Naive B cell (primary cell): ENCODE results near the gene SHISAL1. TPM values are rescaled to one million over a fixed set of nuclear protein-coding genes. Genes with fewer than 3 reads are reported as not detected.
"Not testable (repeated sequence)": the region's sequence is repeated elsewhere in the genome, so short reads cannot be mapped to it uniquely, and the experiment has no call there.

ENCODE experiments used
- ATAC-seq, 2 donors: fragments of 150-1000 bp; cut with Tn5 transposase; 2 replicates each; pipeline ENCODE4 v1.10.0; 2021; ENCODE audit warnings: low read depth in 2 of 2, mild to moderate bottlenecking in 2 of 2, moderate library complexity in 2 of 2
- DNase-seq: peaks from one replicate; pipeline ENCODE4 v3.0.0; 2022
- H3K27ac Mint-ChIP-seq, 6 donors: one replicate each; pipeline ENCODE4 v1.8.0; 2020 to 2022; ENCODE audit warnings: mild to moderate bottlenecking in 6 of 6, mixed read lengths in 6 of 6, moderate library complexity in 5 of 6, inconsistent platforms in 2 of 6
- H3K27me3 Mint-ChIP-seq, 3 donors: one replicate each; pipeline ENCODE4 v1.8.0; 2021 to 2022; ENCODE audit warnings: mixed read lengths in 3 of 3, mild to moderate bottlenecking in 1 of 3
- H3K36me3 Mint-ChIP-seq, 2 donors: one replicate each; pipeline ENCODE4 v1.8.0; 2020 to 2022; ENCODE audit warnings: mixed read lengths in 2 of 2, inconsistent platforms in 1 of 2, mild to moderate bottlenecking in 1 of 2
- H3K4me1 Mint-ChIP-seq, 3 donors: one replicate each; pipeline ENCODE4 v1.8.0; 2020 to 2022; ENCODE audit warnings: mixed read lengths in 3 of 3, inconsistent platforms in 1 of 3, mild to moderate bottlenecking in 1 of 3, moderate library complexity in 1 of 3
- H3K4me3 Mint-ChIP-seq, 8 donors: one replicate each; pipeline ENCODE4 v1.8.0; 2020 to 2022; ENCODE audit warnings: mild to moderate bottlenecking in 8 of 8, mixed read lengths in 8 of 8, moderate library complexity in 8 of 8, inconsistent platforms in 2 of 8
- H3K9me3 Mint-ChIP-seq, 7 donors: one replicate each; pipeline ENCODE4 v1.8.0; 2020 to 2022; ENCODE audit warnings: mixed read lengths in 7 of 7, mild to moderate bottlenecking in 5 of 7, inconsistent platforms in 2 of 7, moderate library complexity in 1 of 7
- polyA plus RNA-seq, 6 donors: library from polyadenylated mRNA; unstranded; fragments of 300-500 nt; fragmentation: Illumina TruSeq; gene quantifications; one replicate each; pipeline ENCODE4 v1.2.3, GENCODE V29; 2021; ENCODE audit warnings: low read depth in 6 of 6

The SHISAL1 gene
- polyA plus RNA-seq, 6 donors from 2014 or later, result not detected

GRCh38 chr22:44246615-44247326 is 66.0 kb downstream of the SHISAL1 start:
- peaks cover 16 to 65% (median 58%) of the 10 kb centered on the region in 3 donors for H3K27me3 Mint-ChIP-seq
- ATAC-seq, result no peak
- DNase-seq, result no peak

GRCh38 chr22:44245867-44246266 is 66.9 kb downstream of the SHISAL1 start:
- H3K27me3 Mint-ChIP-seq, result peaks cover 21 to 71% (median 55%) of the 10 kb centered on the region in 3 donors
- H3K27ac Mint-ChIP-seq, result no peak overlapping the region
- peaks cover 8 to 20% (median 14%) of the 10 kb centered on the region in 7 donors for H3K9me3 Mint-ChIP-seq
- no peaks in the 10 kb centered on the region for H3K4me1 Mint-ChIP-seq
- H3K36me3 Mint-ChIP-seq, result peaks cover 0 to 25% of the 10 kb centered on the region in 2 donors
- H3K4me3 Mint-ChIP-seq, result no peak overlapping the region
- DNase-seq (no peak), ATAC-seq (no peak)

More at GRCh38 chr22:44246615-44247326, 66.0 kb downstream of the SHISAL1 start:
- H3K36me3 Mint-ChIP-seq, result peaks cover 0 to 25% of the 10 kb centered on the region in 2 donors
- H3K9me3 Mint-ChIP-seq, result peaks cover 8 to 23% (median 17%) of the 10 kb centered on the region in 7 donors
- H3K27ac Mint-ChIP-seq, result no peak overlapping the region
- H3K4me3 Mint-ChIP-seq, result no peak overlapping the region
- H3K4me1 Mint-ChIP-seq, result no peaks in the 10 kb centered on the region

DNA sequence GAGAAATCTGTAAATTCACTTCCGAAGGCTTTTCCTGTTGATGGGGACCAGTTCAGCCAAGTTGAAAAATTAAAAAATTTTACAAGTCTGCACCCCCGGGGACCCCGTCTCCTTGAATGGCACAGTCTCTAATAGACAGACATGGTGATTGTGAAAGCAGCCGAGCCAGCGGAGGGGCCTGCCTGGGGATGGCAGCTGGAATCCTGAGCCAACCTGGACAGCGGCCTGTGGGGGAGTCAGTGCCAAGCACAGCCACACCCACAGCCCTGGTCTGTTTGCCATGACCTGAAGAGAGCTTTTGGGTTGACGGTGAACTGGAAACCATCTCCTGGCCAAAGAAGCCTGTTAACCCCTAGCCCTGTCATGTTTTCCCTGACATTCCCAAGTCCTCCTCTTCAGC is 67.3 kb downstream of the SHISAL1 start:
- no peak for ATAC-seq
- Mint-ChIP-seq H3K27me3 (peaks cover 23 to 71% (median 55%) of the 10 kb centered on the region in 3 donors), H3K27ac (no peak overlapping the region), H3K4me1 (no peaks in the 10 kb centered on the region), H3K36me3 (peaks cover 0 to 22% of the 10 kb centered on the region in 2 donors), H3K9me3 (peaks cover 8 to 16% (median 11%) of the 10 kb centered on the region in 7 donors), H3K4me3 (no peak overlapping the region)
- DNase-seq, result no peak

DNA sequence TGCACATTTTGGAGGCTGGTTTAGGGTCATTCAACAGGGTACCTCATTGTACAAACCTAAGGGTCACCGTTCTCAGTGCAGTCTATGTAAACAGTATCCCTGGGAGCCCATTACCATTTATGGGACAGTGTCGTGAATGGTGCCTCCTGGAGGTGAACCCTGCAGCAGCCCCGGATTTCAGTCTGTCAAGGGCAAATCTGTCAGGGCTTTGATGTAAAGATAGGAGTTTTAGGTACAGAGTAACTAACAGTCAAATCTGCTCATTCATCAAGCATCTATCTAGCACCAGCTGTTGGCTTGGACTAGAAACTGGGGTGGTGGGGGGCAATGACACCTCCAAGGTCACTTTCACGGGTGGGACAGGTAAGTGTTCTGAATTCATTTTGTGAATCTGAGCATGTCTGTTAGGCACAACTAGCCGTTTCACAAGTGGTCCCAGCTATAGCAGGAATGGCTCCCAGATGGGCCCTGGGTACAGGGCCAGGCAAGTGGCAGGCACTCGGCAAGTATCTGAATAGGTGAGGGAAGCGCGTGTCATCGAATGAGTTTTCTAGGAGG is 68.4 kb downstream of the SHISAL1 start:
- no peak overlapping the region for H3K4me3 Mint-ChIP-seq
- peaks cover 23 to 70% (median 52%) of the 10 kb centered on the region in 3 donors for H3K27me3 Mint-ChIP-seq
- peaks cover 0 to 11% of the 10 kb centered on the region in 2 donors for H3K36me3 Mint-ChIP-seq
- no peak overlapping the region for H3K27ac Mint-ChIP-seq
- no peaks in the 10 kb centered on the region for H3K4me1 Mint-ChIP-seq
- DNase-seq (no peak), ATAC-seq (no peak)
- H3K9me3 Mint-ChIP-seq, result peaks cover 0 to 6% (median 4%) of the 10 kb centered on the region in 7 donors

DNA sequence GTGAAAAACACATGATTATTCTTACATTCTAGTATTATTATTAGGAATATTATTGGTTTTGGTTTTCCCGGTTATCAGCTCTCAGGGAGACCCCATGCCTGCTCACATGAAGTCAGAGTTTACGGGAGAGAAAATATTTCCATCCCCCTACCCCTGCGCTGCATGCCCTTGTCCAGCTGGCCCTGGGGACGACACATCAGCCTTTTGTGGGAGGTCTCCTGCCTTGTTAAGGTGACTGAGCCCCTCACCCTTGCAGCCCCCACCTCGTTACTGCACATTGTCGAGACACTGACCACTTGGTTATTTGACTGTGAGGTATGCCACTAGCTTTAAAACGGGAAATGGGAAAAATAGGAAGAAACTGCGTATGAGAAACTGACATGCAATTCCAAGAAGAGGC is 69.0 kb downstream of the SHISAL1 start:
- H3K36me3 Mint-ChIP-seq, result peaks cover 0 to 5% of the 10 kb centered on the region in 2 donors
- no peaks in the 10 kb centered on the region for H3K4me1 Mint-ChIP-seq
- no peak overlapping the region for H3K27ac Mint-ChIP-seq
- no peak overlapping the region for H3K4me3 Mint-ChIP-seq
- peaks cover 0 to 4% (median 0%) of the 10 kb centered on the region in 7 donors for H3K9me3 Mint-ChIP-seq
- no peak for DNase-seq
- peaks cover 23 to 69% (median 52%) of the 10 kb centered on the region in 3 donors for H3K27me3 Mint-ChIP-seq
- ATAC-seq, result no peak

GRCh38 chr22:44242946-44243724 is 69.6 kb downstream of the SHISAL1 start:
- DNase-seq, result no peak
- Mint-ChIP-seq H3K27ac (no peak overlapping the region), H3K36me3 (peaks cover 0 to 5% of the 10 kb centered on the region in 2 donors), H3K4me1 (no peaks in the 10 kb centered on the region), H3K9me3 (peaks cover 0 to 4% (median 0%) of the 10 kb centered on the region in 7 donors), H3K4me3 (no peak overlapping the region), H3K27me3 (peaks cover 23 to 66% (median 50%) of the 10 kb centered on the region in 3 donors)
- no peak for ATAC-seq

DNA sequence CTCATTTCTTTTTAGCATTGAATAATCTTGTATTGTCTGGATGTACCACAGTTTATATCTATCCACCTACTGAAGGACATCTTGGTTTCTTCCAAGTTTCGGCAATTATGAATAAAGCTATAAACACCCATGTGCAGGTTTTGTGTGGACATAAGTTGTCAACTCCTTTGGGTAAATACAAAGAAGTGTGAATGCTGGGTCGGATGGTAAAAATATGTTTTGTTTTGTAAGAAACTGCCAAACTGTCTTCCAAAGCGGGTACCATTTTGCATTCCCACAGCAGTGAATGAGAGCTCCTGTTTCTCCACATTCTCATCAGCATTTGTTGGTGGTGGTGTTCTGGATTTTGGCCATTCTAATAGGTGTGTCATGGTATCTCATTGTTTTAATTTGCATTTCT is 71.6 kb downstream of the SHISAL1 start:
- H3K27ac Mint-ChIP-seq, result peak overlapping the region in 1 of 6 donors; percentile 86
- not testable (repeated sequence) for H3K36me3 Mint-ChIP-seq, ATAC-seq, H3K4me3 Mint-ChIP-seq, H3K4me1 Mint-ChIP-seq, DNase-seq, H3K9me3 Mint-ChIP-seq
- peaks cover 23 to 70% (median 47%) of the 10 kb centered on the region in 3 donors for H3K27me3 Mint-ChIP-seq

- Mint-ChIP-seq H3K27ac (peak overlapping the region in 1 of 6 donors; percentile 25), H3K4me1 (no peaks in the 10 kb centered on the region), H3K27me3 (peaks cover 12 to 43% (median 18%) of the 10 kb centered on the region in 3 donors), H3K9me3 (no peaks in the 10 kb centered on the region), H3K36me3 (no peaks in the 10 kb centered on the region), H3K4me3 (no peak overlapping the region)
- DNase-seq (no peak), ATAC-seq (no peak)
Measured at GRCh38 chr22:44237290-44237689, 75.5 kb downstream of the SHISAL1 start.

DNA sequence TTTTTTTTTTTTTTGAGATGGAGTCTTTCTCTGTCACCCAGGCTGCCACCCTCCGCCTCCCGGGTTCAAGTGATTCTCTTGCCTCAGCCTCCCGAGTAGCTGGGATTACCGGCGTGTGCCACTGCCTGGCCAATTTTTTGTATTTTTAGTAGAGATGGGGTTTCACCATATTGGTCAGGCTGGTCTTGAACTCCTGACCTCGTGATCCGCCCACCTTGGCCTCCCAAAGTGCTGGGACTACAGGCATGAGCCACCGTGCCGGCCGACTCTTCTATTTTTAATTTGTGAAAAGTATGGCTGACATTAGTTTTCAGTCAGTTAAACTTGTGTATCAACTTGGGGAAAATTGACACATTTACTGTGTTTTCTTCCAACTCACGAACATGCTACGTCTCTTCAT is 78.4 kb downstream of the SHISAL1 start:
- ATAC-seq, H3K36me3 Mint-ChIP-seq, DNase-seq, H3K4me3 Mint-ChIP-seq, H3K4me1 Mint-ChIP-seq, H3K27ac Mint-ChIP-seq: not testable (repeated sequence)
- Mint-ChIP-seq H3K9me3 (peaks cover 0 to 10% (median 6%) of the 10 kb centered on the region in 7 donors), H3K27me3 (peaks cover 6 to 18% (median 7%) of the 10 kb centered on the region in 3 donors)

GRCh38 chr22:44231233-44231632 is 81.5 kb downstream of the SHISAL1 start:
- H3K27ac Mint-ChIP-seq, result peak overlapping the region in 1 of 6 donors; percentile 47
- no peak for DNase-seq
- ATAC-seq, result no peak
- peaks cover 4 to 10% of the 10 kb centered on the region in 2 donors for H3K36me3 Mint-ChIP-seq
- H3K4me3 Mint-ChIP-seq, result no peak overlapping the region
- H3K4me1 Mint-ChIP-seq, result no peaks in the 10 kb centered on the region
- peaks cover 3 to 34% (median 15%) of the 10 kb centered on the region in 7 donors for H3K9me3 Mint-ChIP-seq
- peaks cover 4 to 18% (median 8%) of the 10 kb centered on the region in 3 donors for H3K27me3 Mint-ChIP-seq

DNA sequence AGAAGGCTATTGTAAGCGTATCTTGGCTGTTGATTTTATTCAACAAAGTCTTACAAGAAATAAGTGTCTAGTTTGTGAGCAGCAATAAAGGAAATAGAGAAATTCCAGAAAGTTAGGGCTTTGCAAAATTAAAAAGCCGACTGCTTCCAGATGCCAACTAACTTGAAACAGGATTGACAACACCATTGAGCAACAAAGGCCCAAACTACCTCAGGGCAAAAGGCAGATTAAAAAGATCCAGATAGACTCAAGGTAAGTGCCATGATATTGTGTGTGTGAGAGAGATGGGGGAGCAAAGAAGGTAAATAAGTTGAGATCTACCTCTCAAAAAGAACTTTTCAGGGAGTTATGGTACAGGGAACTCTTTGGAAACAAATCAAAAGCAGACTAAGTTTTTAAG is 82.9 kb downstream of the SHISAL1 start:
- no peak for ATAC-seq
- Mint-ChIP-seq H3K4me1 (no peaks in the 10 kb centered on the region), H3K36me3 (peaks cover 4 to 16% of the 10 kb centered on the region in 2 donors), H3K4me3 (no peak overlapping the region), H3K27me3 (peaks cover 18 to 22% (median 18%) of the 10 kb centered on the region in 3 donors), H3K27ac (no peak overlapping the region), H3K9me3 (peaks cover 3 to 34% (median 15%) of the 10 kb centered on the region in 7 donors)
- no peak for DNase-seq

DNA sequence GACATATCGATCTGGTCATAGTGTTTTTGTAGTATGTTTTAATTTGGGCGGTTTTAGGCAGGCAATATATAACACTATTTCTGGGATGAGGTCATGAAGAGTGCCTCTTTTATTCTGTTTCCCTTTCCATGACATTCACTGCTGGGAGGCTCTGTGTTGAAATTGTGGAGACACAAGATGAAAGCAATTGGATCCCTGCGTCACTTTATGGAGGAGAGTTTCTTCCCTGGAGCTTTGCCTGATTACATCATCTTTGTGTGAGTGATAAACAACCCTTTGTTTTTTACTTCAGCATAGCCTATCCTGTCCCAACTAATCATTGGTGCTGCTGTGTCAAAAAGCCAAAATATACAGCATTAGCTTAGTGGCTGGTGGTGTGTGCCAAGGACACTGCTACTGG is 83.4 kb downstream of the SHISAL1 start:
- ATAC-seq, result no peak
- Mint-ChIP-seq H3K9me3 (peaks cover 3 to 34% (median 15%) of the 10 kb centered on the region in 7 donors), H3K27ac (no peak overlapping the region), H3K4me3 (no peak overlapping the region), H3K27me3 (peaks cover 18 to 23% (median 19%) of the 10 kb centered on the region in 3 donors), H3K36me3 (peaks cover 4 to 16% of the 10 kb centered on the region in 2 donors), H3K4me1 (no peaks in the 10 kb centered on the region)
- DNase-seq, result no peak

DNA sequence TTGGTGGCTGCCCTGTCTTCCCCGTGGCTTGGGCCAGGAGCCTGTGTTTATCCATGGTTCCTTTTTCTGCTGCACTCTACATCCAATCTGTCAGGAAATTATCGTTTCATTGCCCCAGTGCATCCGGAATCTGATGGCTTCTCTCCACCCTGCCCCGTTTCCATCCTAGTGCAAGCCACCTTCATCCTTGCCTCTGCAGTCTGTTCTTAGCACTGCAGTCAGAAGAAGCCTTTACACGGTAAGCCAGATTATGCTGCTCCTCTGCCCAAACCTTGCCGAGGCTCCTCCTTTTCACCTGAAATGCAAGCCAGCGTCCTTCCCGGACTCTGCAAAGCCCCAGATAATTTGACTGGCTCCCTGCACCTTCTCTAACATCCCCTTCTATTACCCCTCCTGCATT is 86.9 kb downstream of the SHISAL1 start:
- ATAC-seq (no peak), DNase-seq (no peak)
- Mint-ChIP-seq H3K27ac (no peak overlapping the region), H3K9me3 (peaks cover 3 to 34% (median 15%) of the 10 kb centered on the region in 7 donors), H3K36me3 (peaks cover 4 to 16% of the 10 kb centered on the region in 2 donors), H3K4me3 (no peak overlapping the region), H3K4me1 (no peaks in the 10 kb centered on the region), H3K27me3 (peaks cover 18 to 25% (median 19%) of the 10 kb centered on the region in 3 donors)
